ENCODE data around the gene API5. TPM values are rescaled to one million over a fixed set of nuclear protein-coding genes. Genes with fewer than 3 reads are reported as not detected.

API5 gene
- total RNA-seq, result 70.6 and 79.3 TPM in 2 replicates

GRCh38 chr11:43311791-43312607 is at the start of gene API5:
Gene API5 (plus strand): TSS chr11:43311996. CDS start chr11:43312128, 132 bp downstream.

DNA sequence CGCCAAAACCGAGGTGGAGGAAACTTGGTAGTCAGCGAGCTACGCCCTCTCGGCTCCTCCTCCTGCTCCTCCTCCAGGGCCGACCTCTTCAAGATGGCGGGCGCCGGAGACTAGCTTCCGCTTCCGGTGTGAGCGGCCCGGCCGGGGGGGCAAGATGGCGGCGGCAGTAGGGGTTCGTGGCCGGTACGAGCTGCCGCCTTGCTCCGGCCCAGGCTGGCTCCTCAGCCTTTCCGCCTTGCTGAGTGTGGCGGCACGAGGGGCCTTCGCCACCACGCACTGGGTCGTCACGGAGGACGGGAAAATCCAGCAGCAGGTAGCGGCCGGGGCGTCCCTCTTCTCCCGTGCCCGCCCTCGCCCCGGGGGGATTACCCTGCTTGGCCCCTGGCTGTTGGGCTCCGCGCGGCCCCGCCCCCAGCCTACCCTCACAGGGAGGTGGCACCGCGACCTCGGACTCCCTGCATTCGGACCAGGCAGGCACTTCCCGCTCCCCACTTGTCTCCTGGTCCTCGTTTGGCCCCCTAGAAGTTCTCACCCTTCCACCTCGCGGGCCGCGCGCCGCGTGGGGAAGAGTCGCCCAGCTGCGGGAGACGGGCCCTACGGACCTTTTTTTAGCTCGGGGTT is 47.1 kb downstream of the API5 start, which contains the start of gene TTC17:
Gene TTC17 (plus strand): TSS at position 120 of the 621 bp plus-strand sequence. CDS start 35 bp downstream, at position 155.

Other genes starting within 250 kb of the API5 start
- gene TTC17, start 46.9 kb downstream of the API5 start, total RNA-seq, result 53.5 and 88.6 TPM in 2 replicates